HCT116 (cell line): Measurements from ENCODE around the gene EPHA6. TPM values are rescaled to one million over a fixed set of nuclear protein-coding genes. Genes with fewer than 3 reads are reported as not detected.

Experiments used
- ATAC-seq: fragments of 200-7000 bp; cut with Tn5 transposase; 2 replicates; pipeline ENCODE4 v1.9.1; 2020; ENCODE audit warnings: mild to moderate bottlenecking, moderate library complexity
- BruUV-seq: library from RNA; stranded (reverse); fragments of 400-500 nt; replicated peaks from 2 replicates; lab custom pipeline; 2021; lab: Mats Ljungman, UMichigan
- CTCF ChIA-PET: fragments of 300-600 bp; sonication (Branson Sonifier 250); formaldehyde crosslinking; loops from one replicate; lab custom pipeline; 2021; ENCODE audit warnings: antibody characterized with exemption; lab: Charles Lee
- POLR2A ChIA-PET: fragments of 300-600, 350-600 bp; sonication (Branson Sonifier 250); formaldehyde crosslinking; loops from one replicate; lab custom pipeline; 2021; ENCODE audit warnings: antibody characterized with exemption; lab: Charles Lee
- RAD21 ChIA-PET, 2 experiments: fragments of 300-600 bp; sonication (Branson Sonifier 250); formaldehyde crosslinking; loops; one replicate each; lab custom pipeline; 2023; ENCODE audit warnings: low total read pairs in 2 of 2; ENCODE audit not compliant: uncharacterized antibody in 2 of 2, unreplicated experiment in 2 of 2, low non-redundant PET in 1 of 2; lab: Charles Lee
- DNase-seq: peaks from one replicate; pipeline ENCODE4 v3.0.0-alpha.2; 2010; ENCODE audit warnings: low read depth, low spot score
- H2AFZ ChIP-seq: fragments of 200-600 bp; shearing (Covaris generic), sonication (generic); 2 replicates; pipeline ENCODE4 v1.6.1; 2017; ENCODE audit warnings: low read depth, mixed run types, mixed read lengths, antibody characterized with exemption, low read length; ENCODE audit not compliant: poor library complexity, severe bottlenecking
- H3K27ac ChIP-seq: 2 replicates; pipeline ENCODE4 v1.5.1; 2012; ENCODE audit warnings: low read depth, low read length
- H3K27me3 ChIP-seq: fragments of 200-600 bp; sonication (generic); 2 replicates; pipeline ENCODE4 v1.6.1; 2016; ENCODE audit warnings: mixed run types, low read length, mixed read lengths; ENCODE audit not compliant: insufficient read depth
- H3K36me3 ChIP-seq, 2 experiments: fragments of 200-500 bp in 1 of 2; fragments of 200-600 bp in 1 of 2; sonication (Bioruptor generic) in 1 of 2; sonication (generic) in 1 of 2; 2 replicates each; pipeline versions ENCODE4 v1.5.1 to v1.6.1; 2014 to 2016; ENCODE audit warnings: low read length in 2 of 2, inconsistent platforms in 1 of 2, mixed read lengths in 1 of 2, mixed run types in 1 of 2; ENCODE audit not compliant: insufficient read depth in 2 of 2, control insufficient read depth in 1 of 2
- H3K4me1 ChIP-seq, 2 experiments: fragments of 200-600 bp in 1 of 2; sonication (generic) in 1 of 2; 2 replicates each; pipeline versions ENCODE4 v1.5.1 to v1.6.1; 2012 to 2017; ENCODE audit warnings: low read length in 2 of 2, inconsistent platforms in 1 of 2, mild to moderate bottlenecking in 1 of 2, mixed read lengths in 1 of 2, mixed run types in 1 of 2, moderate library complexity in 1 of 2; ENCODE audit not compliant: insufficient read depth in 2 of 2, control insufficient read depth in 1 of 2
- H3K4me2 ChIP-seq: fragments of 200-600 bp; sonication (generic); 2 replicates; pipeline ENCODE4 v1.6.1; 2017; ENCODE audit warnings: mixed run types, low read length, mixed read lengths
- H3K4me3 ChIP-seq, 2 experiments: fragments of 200-600 bp in 1 of 2; sonication (generic) in 1 of 2; replicated peaks in 1 of 2; 2 replicates each; pipeline ENCODE4 v1.5.1; 2011 to 2016; ENCODE audit warnings: low read length in 2 of 2, control low read depth in 1 of 2, low read depth in 1 of 2, mild to moderate bottlenecking in 1 of 2, mixed read lengths in 1 of 2, mixed run types in 1 of 2
- H3K79me2 ChIP-seq: fragments of 200-600 bp; sonication (generic); 2 replicates; pipeline ENCODE4 v1.6.1; 2017; ENCODE audit warnings: mild to moderate bottlenecking, mixed run types, low read length, moderate library complexity, mixed read lengths; ENCODE audit not compliant: insufficient read depth
- H3K9ac ChIP-seq: fragments of 200-600 bp; sonication (generic); 2 replicates; pipeline ENCODE4 v1.6.1; 2016; ENCODE audit warnings: low read length, mixed read lengths
- H3K9me2 ChIP-seq: fragments of 200-600 bp; sonication (generic), shearing (Covaris generic); 2 replicates; pipeline ENCODE4 v1.6.1; 2017; ENCODE audit warnings: mixed run types, mild to moderate bottlenecking, moderate library complexity; ENCODE audit not compliant: insufficient read depth
- H3K9me3 ChIP-seq, 2 experiments: fragments of 200-500 bp in 1 of 2; fragments of 200-600 bp in 1 of 2; sonication (Bioruptor generic) in 1 of 2; sonication (generic) in 1 of 2; 2 replicates each; pipeline ENCODE4 v1.6.1; 2014 to 2017; ENCODE audit warnings: low read length in 2 of 2, mixed read lengths in 2 of 2, inconsistent platforms in 1 of 2, low read depth in 1 of 2, mild to moderate bottlenecking in 1 of 2, mixed run types in 1 of 2, moderate library complexity in 1 of 2; ENCODE audit not compliant: control insufficient read depth in 1 of 2, insufficient read depth in 1 of 2
- H4K20me1 ChIP-seq: fragments of 200-600 bp; sonication (generic), shearing (Covaris generic); 2 replicates; pipeline ENCODE4 v1.6.1; 2017; ENCODE audit warnings: mixed run types, mild to moderate bottlenecking, moderate library complexity; ENCODE audit not compliant: insufficient read depth
- CEBPB ChIP-seq: IDR thresholded peaks from 2 replicates; pipeline ENCODE4 v1.6.1; 2012; ENCODE audit warnings: low read depth
- EGR1 ChIP-seq: IDR thresholded peaks from 2 replicates; pipeline ENCODE4 v1.6.1; 2012; ENCODE audit warnings: low read depth
- ELF1 ChIP-seq: IDR thresholded peaks from 2 replicates; pipeline ENCODE4 v1.6.1; 2012; ENCODE audit warnings: low read depth, borderline replicate concordance
- EZH2 ChIP-seq: fragments of 200-600 bp; sonication (generic); IDR thresholded peaks from 2 replicates; pipeline ENCODE4 v1.6.1; 2017; ENCODE audit warnings: antibody characterized with exemption, mixed run types
- EZH2phosphoT487 ChIP-seq: fragments of 200-600 bp; IDR thresholded peaks from 2 replicates; pipeline ENCODE4 v1.6.1; 2018; ENCODE audit warnings: antibody characterized with exemption, borderline replicate concordance
- FOSL1 ChIP-seq: IDR thresholded peaks from 2 replicates; pipeline ENCODE4 v1.6.1; 2012; ENCODE audit warnings: low read depth
- POLR2AphosphoS5 ChIP-seq: IDR thresholded peaks from 2 replicates; pipeline ENCODE4 v1.6.1; 2011; ENCODE audit warnings: mild to moderate bottlenecking, low read depth, low read length, moderate library complexity
- RAD21 ChIP-seq: IDR thresholded peaks from 2 replicates; pipeline ENCODE4 v1.6.1; 2012; ENCODE audit warnings: low read depth, mild to moderate bottlenecking
- REST ChIP-seq: IDR thresholded peaks from 2 replicates; pipeline ENCODE4 v1.6.1; 2012; ENCODE audit warnings: low read depth
- SIN3A ChIP-seq: IDR thresholded peaks from 2 replicates; pipeline ENCODE4 v1.6.1; 2012; ENCODE audit warnings: low read depth
- YY1 ChIP-seq: IDR thresholded peaks from 2 replicates; pipeline ENCODE4 v1.6.1; 2011; ENCODE audit warnings: low read length, low read depth, moderate library complexity, mild to moderate bottlenecking; ENCODE audit not compliant: insufficient replicate concordance; ENCODE audit errors: extremely low read depth
- ZNF274 ChIP-seq: fragments of 200-500 bp; sonication (Bioruptor generic); IDR thresholded peaks from 2 replicates; pipeline ENCODE4 v1.6.1; 2014; ENCODE audit warnings: mild to moderate bottlenecking, low read depth, low read length, inconsistent platforms
- intact Hi-C: fragments of 100-400 bp; cut with micrococcal nuclease; formaldehyde crosslinking; loops from 2 replicates; pipeline ENCODE4 v1.10.0; 2022
- total RNA-seq: library from RNA; stranded (reverse); gene quantifications from one replicate; pipeline ENCODE4 v1.2.1, GENCODE V29; 2021; ENCODE audit not compliant: unreplicated experiment
- TF ChIP-seq, protein P1 (sequence below): IDR thresholded peaks from 2 replicates; pipeline ENCODE4 v1.6.1; 2012

EPHA6 gene
- total RNA-seq, 1 experiment from 2014 or later = not detected

- BruUV-seq = no TSS peak
- RAD21 ChIA-PET = no interaction called here
Measured at GRCh38 chr3:97485206-97485605, 670.8 kb downstream of the EPHA6 start.

More at GRCh38 chr3:97485206-97485605, 670.8 kb downstream of the EPHA6 start:
- H3K4me1 ChIP-seq = no peaks in the 10 kb centered on the region
- no peaks in the 10 kb centered on the region; the same call in 1 of the 2 replicates for H4K20me1 ChIP-seq
- no peaks in the 10 kb centered on the region for H3K36me3 ChIP-seq
- H3K9me2 ChIP-seq = no peaks in the 10 kb centered on the region
- no peak overlapping the region for H3K9ac ChIP-seq
- H3K27me3 ChIP-seq = no peaks in the 10 kb centered on the region
- H3K4me2 ChIP-seq = no peak overlapping the region
- no peak overlapping the region for H2AFZ ChIP-seq
- no peak overlapping the region for H3K27ac ChIP-seq
- no peaks in the 10 kb centered on the region for H3K79me2 ChIP-seq
- TF ChIP-seq CEBPB = no peak
- TF ChIP-seq EZH2phosphoT487 = no peak
- no peak for TF ChIP-seq POLR2AphosphoS5
- no peak for TF ChIP-seq ZNF274
- TF ChIP-seq RAD21 = no peak
- TF ChIP-seq, protein P1, sequence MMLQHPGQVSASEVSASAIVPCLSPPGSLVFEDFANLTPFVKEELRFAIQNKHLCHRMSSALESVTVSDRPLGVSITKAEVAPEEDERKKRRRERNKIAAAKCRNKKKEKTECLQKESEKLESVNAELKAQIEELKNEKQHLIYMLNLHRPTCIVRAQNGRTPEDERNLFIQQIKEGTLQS = no peak
- no peak for TF ChIP-seq SIN3A
- TF ChIP-seq REST = no peak
- no peak for TF ChIP-seq YY1
- no peak for TF ChIP-seq EGR1
- no peak for TF ChIP-seq EZH2
- TF ChIP-seq ELF1 = no peak
- TF ChIP-seq FOSL1 = no peak
- DNase-seq (no peak), ATAC-seq (no peak)
- intact Hi-C loops = no loop called here
- H3K9me3 ChIP-seq = peaks cover 0 to 4% of the 10 kb centered on the region in 2 experiments; a peak in 1 of 4 replicates
- POLR2A ChIA-PET = no interaction called here
- no peak overlapping the region for H3K4me3 ChIP-seq
- CTCF ChIA-PET = no interaction called here
